ENCODE data around the gene HMGN1.

- TF ChIP-seq CTCF (IDR thresholded peaks at IDR 0.05): peak; percentile 76 to 92 (median 86)
- TF ChIP-seq POLR2A (IDR thresholded peaks at IDR 0.05): no peak
Observed at GRCh38 chr21:39388038-39388810, 39.3 kb upstream of the HMGN1 start.
